ENCODE measurements around the gene STAT3.

The STAT3 gene

DNA sequence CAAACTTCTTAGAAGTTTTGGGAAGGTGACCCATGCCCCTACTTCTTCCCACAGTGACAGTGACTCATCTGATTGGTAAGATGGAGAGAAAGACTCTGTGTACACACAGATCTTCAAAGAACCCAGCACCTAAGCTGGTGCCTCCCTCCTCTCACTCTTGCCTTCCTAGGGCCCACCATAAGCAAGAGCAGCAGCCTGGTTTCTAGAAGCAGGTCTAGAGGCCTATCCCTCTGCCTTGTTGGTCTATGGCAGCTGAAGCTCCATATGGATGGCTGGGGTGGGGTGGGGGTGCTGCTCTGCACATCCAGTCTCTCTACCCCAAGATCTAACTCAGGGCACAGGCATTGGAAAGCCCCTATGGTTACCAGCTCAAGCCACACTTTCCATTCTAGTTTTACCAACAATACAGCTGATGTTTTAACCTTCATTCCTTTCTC, 47.5 kb downstream of the STAT3 start:
- no peak overlapping the region for H3K27ac ChIP-seq (replicated peaks)
- DNase-seq (ENCODE audit: low read depth in 1 of 2, low spot score in 1 of 2) = no peak
- H3K4me3 ChIP-seq (replicated peaks; ENCODE audit: insufficient read depth, low read length) = no peak overlapping the region
- TF ChIP-seq SPI1 (IDR thresholded peaks at IDR 0.05; ENCODE audit: borderline replicate concordance, low read depth) (no peak), GABPA (IDR thresholded peaks at IDR 0.05; ENCODE audit: low read depth) (no peak), POLR2AphosphoS5 (IDR thresholded peaks at IDR 0.05; ENCODE audit: low read depth) (no peak)
- TF ChIP-seq, protein P1, sequence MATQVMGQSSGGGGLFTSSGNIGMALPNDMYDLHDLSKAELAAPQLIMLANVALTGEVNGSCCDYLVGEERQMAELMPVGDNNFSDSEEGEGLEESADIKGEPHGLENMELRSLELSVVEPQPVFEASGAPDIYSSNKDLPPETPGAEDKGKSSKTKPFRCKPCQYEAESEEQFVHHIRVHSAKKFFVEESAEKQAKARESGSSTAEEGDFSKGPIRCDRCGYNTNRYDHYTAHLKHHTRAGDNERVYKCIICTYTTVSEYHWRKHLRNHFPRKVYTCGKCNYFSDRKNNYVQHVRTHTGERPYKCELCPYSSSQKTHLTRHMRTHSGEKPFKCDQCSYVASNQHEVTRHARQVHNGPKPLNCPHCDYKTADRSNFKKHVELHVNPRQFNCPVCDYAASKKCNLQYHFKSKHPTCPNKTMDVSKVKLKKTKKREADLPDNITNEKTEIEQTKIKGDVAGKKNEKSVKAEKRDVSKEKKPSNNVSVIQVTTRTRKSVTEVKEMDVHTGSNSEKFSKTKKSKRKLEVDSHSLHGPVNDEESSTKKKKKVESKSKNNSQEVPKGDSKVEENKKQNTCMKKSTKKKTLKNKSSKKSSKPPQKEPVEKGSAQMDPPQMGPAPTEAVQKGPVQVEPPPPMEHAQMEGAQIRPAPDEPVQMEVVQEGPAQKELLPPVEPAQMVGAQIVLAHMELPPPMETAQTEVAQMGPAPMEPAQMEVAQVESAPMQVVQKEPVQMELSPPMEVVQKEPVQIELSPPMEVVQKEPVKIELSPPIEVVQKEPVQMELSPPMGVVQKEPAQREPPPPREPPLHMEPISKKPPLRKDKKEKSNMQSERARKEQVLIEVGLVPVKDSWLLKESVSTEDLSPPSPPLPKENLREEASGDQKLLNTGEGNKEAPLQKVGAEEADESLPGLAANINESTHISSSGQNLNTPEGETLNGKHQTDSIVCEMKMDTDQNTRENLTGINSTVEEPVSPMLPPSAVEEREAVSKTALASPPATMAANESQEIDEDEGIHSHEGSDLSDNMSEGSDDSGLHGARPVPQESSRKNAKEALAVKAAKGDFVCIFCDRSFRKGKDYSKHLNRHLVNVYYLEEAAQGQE (IDR thresholded peaks at IDR 0.05; ENCODE audit: insufficient replicate concordance, low read depth) = no peak
- TF ChIP-seq, protein P2, sequence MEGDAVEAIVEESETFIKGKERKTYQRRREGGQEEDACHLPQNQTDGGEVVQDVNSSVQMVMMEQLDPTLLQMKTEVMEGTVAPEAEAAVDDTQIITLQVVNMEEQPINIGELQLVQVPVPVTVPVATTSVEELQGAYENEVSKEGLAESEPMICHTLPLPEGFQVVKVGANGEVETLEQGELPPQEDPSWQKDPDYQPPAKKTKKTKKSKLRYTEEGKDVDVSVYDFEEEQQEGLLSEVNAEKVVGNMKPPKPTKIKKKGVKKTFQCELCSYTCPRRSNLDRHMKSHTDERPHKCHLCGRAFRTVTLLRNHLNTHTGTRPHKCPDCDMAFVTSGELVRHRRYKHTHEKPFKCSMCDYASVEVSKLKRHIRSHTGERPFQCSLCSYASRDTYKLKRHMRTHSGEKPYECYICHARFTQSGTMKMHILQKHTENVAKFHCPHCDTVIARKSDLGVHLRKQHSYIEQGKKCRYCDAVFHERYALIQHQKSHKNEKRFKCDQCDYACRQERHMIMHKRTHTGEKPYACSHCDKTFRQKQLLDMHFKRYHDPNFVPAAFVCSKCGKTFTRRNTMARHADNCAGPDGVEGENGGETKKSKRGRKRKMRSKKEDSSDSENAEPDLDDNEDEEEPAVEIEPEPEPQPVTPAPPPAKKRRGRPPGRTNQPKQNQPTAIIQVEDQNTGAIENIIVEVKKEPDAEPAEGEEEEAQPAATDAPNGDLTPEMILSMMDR (IDR thresholded peaks at IDR 0.05; ENCODE audit: insufficient read depth, low read length) = no peak
- H3K27me3 ChIP-seq (ENCODE audit: insufficient read depth, poor library complexity, severe bottlenecking) = no peaks in the 10 kb centered on the region

DNA sequence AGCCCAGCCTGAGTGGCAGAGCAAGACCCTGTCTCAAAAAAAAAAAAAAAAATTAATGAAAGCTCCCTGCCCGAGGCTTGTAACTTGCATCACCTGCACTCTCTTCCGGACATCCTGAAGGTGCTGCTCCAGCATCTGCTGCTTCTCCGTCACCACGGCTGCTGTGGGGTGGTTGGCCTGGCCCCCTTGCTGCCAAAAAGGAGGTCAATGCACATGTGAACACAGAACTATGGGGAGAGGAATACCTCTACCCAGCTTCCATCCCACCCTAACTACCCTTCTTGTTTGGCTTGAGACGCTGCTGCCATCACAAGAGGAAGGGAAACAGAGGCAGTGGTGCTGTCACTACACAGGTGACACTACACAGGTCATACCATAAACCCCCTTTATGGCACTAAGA, 49.0 kb downstream of the STAT3 start:
- no peaks in the 10 kb centered on the region for H3K27me3 ChIP-seq (ENCODE audit: insufficient read depth, poor library complexity, severe bottlenecking)
- no peak overlapping the region for H3K27ac ChIP-seq (replicated peaks)
- DNase-seq (ENCODE audit: low read depth in 1 of 2, low spot score in 1 of 2) = no peak
- TF ChIP-seq POLR2AphosphoS5 (IDR thresholded peaks at IDR 0.05; ENCODE audit: low read depth) (no peak), GABPA (IDR thresholded peaks at IDR 0.05; ENCODE audit: low read depth) (no peak), SPI1 (IDR thresholded peaks at IDR 0.05; ENCODE audit: borderline replicate concordance, low read depth) (no peak)
- TF ChIP-seq, protein P2 (IDR thresholded peaks at IDR 0.05; ENCODE audit: insufficient read depth, low read length) = no peak
- TF ChIP-seq, protein P1 (IDR thresholded peaks at IDR 0.05; ENCODE audit: insufficient replicate concordance, low read depth) = no peak
- H3K4me3 ChIP-seq (replicated peaks; ENCODE audit: insufficient read depth, low read length) = no peak overlapping the region

DNA sequence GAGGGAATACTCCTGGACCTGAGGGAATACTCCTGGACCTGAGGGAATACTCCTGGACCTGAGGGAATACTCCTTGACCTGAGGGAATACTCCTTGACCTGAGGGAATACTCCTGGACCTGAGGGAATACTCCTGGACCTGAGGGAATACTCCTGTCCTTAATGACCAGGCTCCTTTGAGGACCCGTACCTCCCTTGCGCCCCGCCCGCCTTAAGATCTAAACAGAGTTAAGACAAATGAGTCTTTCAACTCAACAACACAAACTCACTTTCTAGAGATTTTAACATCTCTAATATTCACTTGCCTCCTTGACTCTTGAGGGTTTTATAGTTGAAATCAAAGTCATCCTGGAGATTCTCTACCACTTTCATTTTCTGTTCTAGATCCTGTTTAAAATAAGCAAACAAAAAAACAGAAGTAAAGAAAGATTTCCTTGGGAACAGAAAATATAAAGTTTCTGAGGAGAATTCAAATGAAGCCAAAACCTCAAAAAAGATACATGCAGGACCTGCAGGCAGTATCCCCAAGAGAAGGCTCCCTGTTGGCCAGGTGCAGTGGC, 49.7 kb downstream of the STAT3 start:
- Histone ChIP-seq H3K27ac (replicated peaks) (no peak overlapping the region), H3K27me3 (ENCODE audit: insufficient read depth, poor library complexity, severe bottlenecking) (no peaks in the 10 kb centered on the region), H3K4me3 (replicated peaks; ENCODE audit: insufficient read depth, low read length) (no peak overlapping the region)
- no peak for TF ChIP-seq GABPA (IDR thresholded peaks at IDR 0.05; ENCODE audit: low read depth)
- TF ChIP-seq POLR2AphosphoS5 (IDR thresholded peaks at IDR 0.05; ENCODE audit: low read depth) = no peak
- TF ChIP-seq, protein P1 (IDR thresholded peaks at IDR 0.05; ENCODE audit: insufficient replicate concordance, low read depth) = no peak
- TF ChIP-seq, protein P2 (IDR thresholded peaks at IDR 0.05; ENCODE audit: insufficient read depth, low read length) = no peak
- no peak for TF ChIP-seq SPI1 (IDR thresholded peaks at IDR 0.05; ENCODE audit: borderline replicate concordance, low read depth)
- DNase-seq (ENCODE audit: low read depth in 1 of 2, low spot score in 1 of 2) = no peak
